HG03342 (cell line): ENCODE measurements around the gene RARG.

ENCODE experiments used
- ATAC-seq: cut with Tn5 transposase; IDR thresholded peaks from one replicate; pipeline ENCODE4 v1.9.1; 2021; ENCODE audit warnings: mild to moderate bottlenecking, moderate library complexity; ENCODE audit not compliant: unreplicated experiment

The RARG gene

GRCh38 chr12:53224061-53224896 is 7.7 kb downstream of the RARG start:
- no peak for ATAC-seq

GRCh38 chr12:53223389-53224060 is 8.5 kb downstream of the RARG start:
- no peak for ATAC-seq

- ATAC-seq = no peak
Observed at GRCh38 chr12:53222806-53223261, 9.2 kb downstream of the RARG start.

GRCh38 chr12:53222170-53222721 is 9.8 kb downstream of the RARG start:
- no peak for ATAC-seq

GRCh38 chr12:53221203-53222080 is 10.6 kb downstream of the RARG start:
- ATAC-seq = peak; percentile 24

GRCh38 chr12:53220694-53221202 is 11.3 kb downstream of the RARG start:
- peak; percentile 50 for ATAC-seq

GRCh38 chr12:53219956-53220693 is 11.9 kb downstream of the RARG start:
- peak; percentile 34 for ATAC-seq

- no peak for ATAC-seq
Observed at GRCh38 chr12:53219292-53219955, 12.6 kb downstream of the RARG start.

- no peak for ATAC-seq
Observed at GRCh38 chr12:53218551-53219291, 13.3 kb downstream of the RARG start.

GRCh38 chr12:53217931-53218307 is 14.1 kb downstream of the RARG start:
- ATAC-seq = no peak

GRCh38 chr12:53217051-53217930 is 14.7 kb downstream of the RARG start:
- ATAC-seq = no peak

GRCh38 chr12:53215497-53215896 is 16.5 kb downstream of the RARG start:
- no peak for ATAC-seq

- ATAC-seq = no peak
Observed at GRCh38 chr12:53214687-53215455, 17.1 kb downstream of the RARG start.

GRCh38 chr12:53214221-53214620 is 17.8 kb downstream of the RARG start:
- no peak for ATAC-seq

- ATAC-seq = no peak
Observed at GRCh38 chr12:53213348-53213747, 18.7 kb downstream of the RARG start.

- ATAC-seq = no peak
Observed at GRCh38 chr12:53212931-53213330, 19.1 kb downstream of the RARG start.
